ENCODE data around the gene GOLGA3.

GRCh38 chr12:132813443-132813842, 15.2 kb downstream of the GOLGA3 start:
- TF ChIP-seq SP1 (IDR thresholded peaks at IDR 0.05) = no peak
- TF ChIP-seq TAF1 (conservative IDR thresholded peaks at IDR 0.05) = no peak
